SU-DHL-6 (cell line): ENCODE measurements around the gene POLD4.

Experiments
- H2AFZ ChIP-seq: fragments of 200-600 bp; sonication (generic); 2 replicates; pipeline ENCODE4 v1.6.1; 2014; ENCODE audit warnings: low read depth, mild to moderate bottlenecking, moderate library complexity, mixed read lengths, antibody characterized with exemption, low read length; ENCODE audit not compliant: severe bottlenecking
- H3F3A ChIP-seq: fragments of 200-600 bp; shearing (Covaris generic); 2 replicates; pipeline ENCODE4 v1.6.0; 2016; ENCODE audit warnings: antibody characterized with exemption, mild to moderate bottlenecking; ENCODE audit not compliant: insufficient read depth
- H3K27ac ChIP-seq: fragments of 200-600 bp; sonication (generic); 2 replicates; pipeline ENCODE4 v1.5.1; 2016; ENCODE audit warnings: low read depth, mild to moderate bottlenecking, low read length, moderate library complexity, mixed read lengths
- H3K27me3 ChIP-seq: fragments of 200-600 bp; sonication (generic), shearing (Covaris generic); 2 replicates; pipeline ENCODE4 v1.6.0; 2014; ENCODE audit warnings: mild to moderate bottlenecking, low read length
- H3K36me3 ChIP-seq: fragments of 200-600 bp; sonication (generic); 2 replicates; pipeline ENCODE4 v1.6.1; 2014; ENCODE audit warnings: mild to moderate bottlenecking, low read length, mixed read lengths
- H3K4me2 ChIP-seq: fragments of 300-600, 200-600 bp; shearing (Covaris generic), sonication (generic); 2 replicates; pipeline ENCODE4 v1.6.0; 2014; ENCODE audit warnings: low read length, low read depth, mild to moderate bottlenecking; ENCODE audit not compliant: poor library complexity, severe bottlenecking
- H3K4me3 ChIP-seq: fragments of 200-600 bp; sonication (generic); 2 replicates; pipeline ENCODE4 v1.5.1; 2014; ENCODE audit warnings: antibody characterized with exemption, low read length, mild to moderate bottlenecking, mixed read lengths; ENCODE audit not compliant: insufficient read depth, poor library complexity, severe bottlenecking
- H3K79me2 ChIP-seq: fragments of 200-600 bp; sonication (generic); 2 replicates; pipeline ENCODE4 v1.6.1; 2014; ENCODE audit warnings: mild to moderate bottlenecking, low read length, moderate library complexity; ENCODE audit not compliant: insufficient read depth
- H3K9ac ChIP-seq: fragments of 200-600 bp; sonication (generic); 2 replicates; pipeline ENCODE4 v1.7.0; 2014; ENCODE audit warnings: mild to moderate bottlenecking, low read length
- H3K9me2 ChIP-seq: fragments of 200-600 bp; sonication (generic); replicated peaks from 2 replicates; pipeline ENCODE4 v1.6.1; 2014; ENCODE audit warnings: low read length; ENCODE audit not compliant: insufficient read depth
- H3K9me3 ChIP-seq: fragments of 200-600 bp; sonication (generic); 2 replicates; pipeline ENCODE4 v1.6.1; 2014; ENCODE audit warnings: low read length, mixed read lengths; ENCODE audit not compliant: insufficient read depth
- H4K20me1 ChIP-seq: fragments of 200-600 bp; sonication (generic); 2 replicates; pipeline ENCODE4 v1.6.1; 2014; ENCODE audit warnings: low read depth, mild to moderate bottlenecking, antibody characterized with exemption, low read length, moderate library complexity, mixed read lengths
- CTCF ChIP-seq: fragments of 200-600 bp; sonication (generic); IDR thresholded peaks from one replicate; pipeline ENCODE4 v1.5.1; 2017; ENCODE audit warnings: antibody characterized with exemption, mild to moderate bottlenecking, low read length, moderate library complexity; ENCODE audit not compliant: insufficient read depth, poor library complexity, severe bottlenecking
- EZH2phosphoT487 ChIP-seq: fragments of 200-600 bp; sonication (generic), shearing (Covaris generic); conservative IDR thresholded peaks from 2 replicates; pipeline ENCODE4 v1.6.1; 2018; ENCODE audit warnings: mild to moderate bottlenecking, antibody characterized with exemption, low read length, moderate library complexity, mixed read lengths

POLD4 gene

GRCh38 chr11:67332081-67332691 lies 21.2 kb downstream of the POLD4 start:
- Histone ChIP-seq H4K20me1 (no peaks in the 10 kb centered on the region), H3K27ac (no peak overlapping the region), H3K79me2 (no peaks in the 10 kb centered on the region), H3K9ac (no peak overlapping the region), H3F3A (no peaks in the 10 kb centered on the region), H3K4me2 (no peak overlapping the region), H3K9me3 (no peaks in the 10 kb centered on the region), H3K4me3 (no peak overlapping the region), H3K36me3 (no peaks in the 10 kb centered on the region), H2AFZ (no peak overlapping the region), H3K27me3 (no peaks in the 10 kb centered on the region), H3K9me2 (no peaks in the 10 kb centered on the region)
- TF ChIP-seq EZH2phosphoT487 (no peak), CTCF (no peak)

GRCh38 chr11:67323526-67323925 lies 29.8 kb downstream of the POLD4 start:
- Histone ChIP-seq H4K20me1 (no peaks in the 10 kb centered on the region), H3K79me2 (no peaks in the 10 kb centered on the region), H3K4me3 (no peak overlapping the region), H3K9me2 (no peaks in the 10 kb centered on the region), H3K9me3 (no peaks in the 10 kb centered on the region), H2AFZ (no peak overlapping the region), H3K36me3 (no peaks in the 10 kb centered on the region), H3K27me3 (no peaks in the 10 kb centered on the region), H3F3A (no peaks in the 10 kb centered on the region), H3K9ac (no peak overlapping the region), H3K4me2 (no peak overlapping the region), H3K27ac (no peak overlapping the region)
- no peak for TF ChIP-seq EZH2phosphoT487
- TF ChIP-seq CTCF = no peak

- Histone ChIP-seq H3K9me2 (no peaks in the 10 kb centered on the region), H2AFZ (no peak overlapping the region), H4K20me1 (no peaks in the 10 kb centered on the region), H3K9me3 (no peaks in the 10 kb centered on the region), H3F3A (no peaks in the 10 kb centered on the region; the same call in 1 of the 2 replicates), H3K36me3 (no peaks in the 10 kb centered on the region), H3K4me2 (no peak overlapping the region), H3K27ac (no peak overlapping the region), H3K27me3 (no peaks in the 10 kb centered on the region), H3K79me2 (no peaks in the 10 kb centered on the region), H3K9ac (no peak overlapping the region), H3K4me3 (no peak overlapping the region)
- TF ChIP-seq EZH2phosphoT487 (no peak), CTCF (no peak)
Measured at GRCh38 chr11:67322049-67322448, 31.3 kb downstream of the POLD4 start.
